Measurements from ENCODE around the gene MTARC2.

MTARC2 gene

DNA sequence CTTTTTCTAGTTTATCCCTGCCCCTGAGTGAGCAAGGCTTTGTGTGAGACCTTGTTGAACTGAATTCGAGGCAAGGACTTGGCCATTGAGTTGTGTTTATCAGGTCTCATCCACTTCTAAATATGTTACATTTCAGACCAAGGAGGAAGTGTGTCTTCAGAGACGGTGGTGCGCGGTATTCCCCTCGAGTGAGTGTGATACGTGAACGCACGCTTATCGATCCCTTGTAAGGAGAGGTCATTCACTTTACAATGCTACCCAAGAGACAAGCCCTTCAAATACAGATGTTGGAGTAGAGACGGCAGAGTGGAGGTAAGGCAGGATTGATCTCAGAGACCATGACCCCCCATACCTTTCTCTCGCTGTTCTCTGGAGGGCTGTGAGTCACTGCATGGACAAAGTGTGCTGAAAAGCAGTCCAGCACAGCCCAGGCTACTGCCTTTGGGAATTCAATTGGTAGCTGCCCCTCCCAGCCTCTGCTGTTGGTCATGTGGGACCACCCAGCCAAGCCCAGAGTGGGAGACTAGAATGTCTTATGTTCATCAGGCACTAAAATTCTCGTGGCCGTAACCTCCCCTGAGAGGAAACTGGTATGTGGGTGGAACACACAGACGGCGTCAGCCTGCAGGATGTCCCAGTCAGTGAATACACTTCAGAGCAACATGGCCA is 22.3 kb downstream of the MTARC2 start:
- DNase-seq, result no peak

DNA sequence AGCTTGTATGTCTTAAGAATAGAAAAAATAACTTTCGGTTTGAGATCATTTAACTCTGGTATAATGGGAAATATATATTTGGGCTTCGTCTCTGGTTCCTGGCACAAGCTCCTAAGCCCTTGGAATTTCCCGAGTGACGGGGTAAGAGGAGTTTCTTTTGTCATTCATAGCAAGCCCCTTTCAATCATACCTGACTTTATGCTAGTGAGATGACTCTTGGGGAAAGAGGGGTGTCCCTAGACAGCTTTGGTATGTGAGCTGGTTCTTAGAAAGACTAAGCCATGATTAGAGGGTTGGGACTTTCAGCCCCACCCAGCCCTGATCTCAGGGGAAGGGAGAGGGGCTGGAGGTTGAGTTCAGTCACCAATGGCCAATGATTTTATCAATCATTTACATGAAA is 24.7 kb downstream of the MTARC2 start:
- DNase-seq, result no peak

DNA sequence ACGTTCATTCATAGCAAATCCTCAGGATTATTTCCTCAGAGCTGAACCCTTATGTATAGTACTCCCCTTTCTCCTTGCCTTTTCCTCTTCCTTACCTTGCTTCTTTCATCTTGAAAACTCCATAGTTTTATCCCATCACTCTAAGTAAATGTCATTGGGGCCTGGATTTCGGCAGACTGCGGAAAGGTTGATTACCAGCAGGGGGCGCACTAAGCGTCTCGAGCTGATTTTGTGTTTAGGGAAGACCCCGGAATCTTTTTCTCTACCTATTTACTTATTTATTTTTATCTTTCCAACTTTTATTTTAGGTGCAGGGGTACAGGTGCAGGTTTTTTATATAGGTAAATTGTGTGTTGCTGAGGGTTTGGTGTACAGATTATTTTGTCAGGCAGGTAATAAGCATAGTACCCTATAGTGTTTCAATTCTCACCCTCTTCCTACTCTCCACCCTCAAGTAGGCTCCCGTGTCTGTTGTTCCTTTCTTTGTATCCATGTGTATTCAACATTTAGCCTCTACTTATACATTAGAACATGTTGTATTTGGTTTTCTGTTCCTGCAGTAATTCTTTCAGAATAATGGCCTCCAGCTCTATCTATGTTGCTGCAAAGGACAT is 27.2 kb downstream of the MTARC2 start:
- peak; percentile 41 for DNase-seq

DNA sequence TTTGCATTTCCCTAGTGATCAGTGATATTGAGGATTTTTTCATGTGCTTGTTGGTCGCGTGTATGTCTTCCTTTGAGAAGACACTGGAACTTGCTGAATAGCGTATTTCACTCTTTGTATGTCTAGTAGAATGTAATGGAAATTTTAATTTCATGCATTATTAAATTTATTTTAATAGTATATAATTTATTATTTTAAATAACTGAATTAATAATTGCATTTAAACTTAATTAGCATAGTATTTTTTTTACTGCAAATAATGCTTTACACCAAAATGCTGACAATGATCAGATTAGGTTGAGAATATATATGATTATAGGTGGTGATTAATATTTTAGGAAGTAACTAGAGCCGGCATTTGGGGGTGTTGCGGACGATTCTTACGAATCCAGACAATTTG is 28.1 kb downstream of the MTARC2 start:
- no peak for DNase-seq

DNA sequence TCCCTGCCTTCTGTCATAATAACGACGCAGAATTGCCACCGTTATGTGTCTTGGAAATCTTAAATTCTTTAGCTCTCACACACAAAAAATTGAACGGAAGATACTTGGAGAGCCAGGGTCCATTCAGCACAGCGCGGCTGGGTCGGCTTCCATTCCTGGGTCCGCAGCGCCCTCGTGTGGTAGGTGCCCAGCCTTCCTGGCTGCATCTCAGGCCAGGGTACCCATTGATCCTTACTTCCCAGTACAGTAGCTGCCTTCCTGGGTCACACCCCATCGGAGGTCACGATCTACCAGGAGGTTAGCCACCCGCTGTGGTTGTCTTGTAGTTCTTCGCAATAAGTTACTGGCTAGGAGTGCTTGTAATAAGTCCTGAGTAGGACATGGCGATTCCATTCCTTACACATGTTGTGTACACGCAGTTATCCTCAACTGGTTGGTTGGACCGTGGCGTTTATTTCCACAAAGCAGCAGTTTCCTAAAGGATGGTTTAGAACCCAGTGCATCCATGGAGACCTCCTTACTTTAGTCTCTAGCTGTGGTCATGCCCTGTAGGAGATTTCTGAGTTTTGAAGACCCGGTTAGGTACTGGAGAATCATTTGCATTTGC is 28.7 kb downstream of the MTARC2 start:
- peak; percentile 65 for DNase-seq

DNA sequence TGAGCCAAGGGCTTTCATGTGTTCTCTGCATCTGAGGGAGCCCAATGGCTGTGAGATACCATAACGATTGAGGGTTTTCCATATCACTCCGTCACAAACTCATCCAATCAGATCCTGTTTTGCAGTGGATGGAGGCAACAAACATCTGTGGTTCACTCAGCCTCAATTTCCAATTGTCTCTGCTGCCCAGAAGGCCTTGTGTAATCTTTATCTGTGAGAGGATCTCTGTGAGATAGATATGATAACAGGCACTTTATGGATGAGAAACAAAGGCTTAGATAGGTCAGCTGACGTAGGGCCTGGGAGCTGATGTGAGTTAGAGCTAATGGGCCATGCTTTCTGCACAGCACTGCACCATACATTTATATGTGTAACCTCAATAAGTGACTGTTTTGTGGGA is 35.3 kb downstream of the MTARC2 start:
- DNase-seq, result no peak

DNA sequence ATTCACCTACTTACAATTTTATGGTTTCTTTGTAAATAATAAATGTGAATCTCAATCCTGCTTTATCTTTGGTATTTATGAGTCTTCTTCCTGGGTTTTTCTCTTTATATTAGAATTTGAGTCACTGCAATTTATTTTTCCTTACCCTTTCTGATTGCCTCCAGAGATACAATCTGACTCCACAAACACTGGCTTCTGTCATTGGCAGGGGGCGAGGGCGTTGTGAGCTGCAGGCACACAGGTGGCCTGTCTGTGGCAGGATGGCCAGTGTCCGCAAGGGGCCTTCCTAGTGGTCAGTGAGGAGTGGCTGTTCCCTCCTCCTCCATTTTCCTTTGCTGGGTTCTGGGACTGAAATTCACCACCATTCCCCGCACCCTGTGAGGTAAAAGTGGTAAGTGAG is 36.6 kb downstream of the MTARC2 start:
- no peak for DNase-seq

DNA sequence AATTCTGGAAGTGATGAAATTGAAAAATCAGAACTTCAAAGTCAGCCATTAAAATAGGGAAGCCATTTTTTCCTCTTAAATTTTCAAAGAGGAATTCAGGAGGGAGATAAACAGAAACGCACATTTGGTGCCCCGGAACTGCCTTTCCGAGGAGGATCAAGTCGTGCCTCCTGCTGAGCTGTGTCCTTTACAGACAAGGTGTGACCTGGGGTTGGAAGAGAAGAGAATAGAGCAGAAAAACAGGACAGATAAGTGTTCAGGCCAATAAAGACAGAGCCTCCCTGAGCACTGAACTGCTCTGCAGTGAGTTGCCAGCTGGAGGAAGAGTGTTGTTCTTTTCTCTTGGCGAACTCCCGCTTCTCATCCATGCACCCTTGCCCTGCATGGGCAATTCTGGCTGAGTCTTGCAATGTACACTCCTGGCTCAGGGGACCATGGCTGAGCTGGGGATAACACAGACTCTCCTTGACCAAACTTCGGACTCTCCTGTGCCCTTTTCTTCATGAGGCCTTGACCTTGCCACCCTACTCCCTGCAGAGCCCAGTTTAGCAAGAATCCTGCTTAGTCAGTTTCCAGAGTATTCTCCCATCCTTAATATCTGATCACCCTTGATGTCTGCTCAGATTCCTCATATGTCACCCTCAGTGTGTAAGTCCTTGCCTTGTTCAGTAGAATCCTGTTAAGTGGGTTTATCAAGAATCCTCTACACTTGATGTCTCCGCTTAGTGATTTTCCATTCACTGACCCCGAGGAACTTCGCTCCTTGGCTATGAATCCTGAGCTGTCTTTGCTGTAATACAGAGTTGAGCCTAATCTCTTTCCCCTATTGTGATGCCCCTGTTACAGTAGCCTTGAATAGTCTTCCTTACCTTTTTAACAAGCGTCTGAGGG is 37.3 kb downstream of the MTARC2 start:
- no peak for DNase-seq

DNA sequence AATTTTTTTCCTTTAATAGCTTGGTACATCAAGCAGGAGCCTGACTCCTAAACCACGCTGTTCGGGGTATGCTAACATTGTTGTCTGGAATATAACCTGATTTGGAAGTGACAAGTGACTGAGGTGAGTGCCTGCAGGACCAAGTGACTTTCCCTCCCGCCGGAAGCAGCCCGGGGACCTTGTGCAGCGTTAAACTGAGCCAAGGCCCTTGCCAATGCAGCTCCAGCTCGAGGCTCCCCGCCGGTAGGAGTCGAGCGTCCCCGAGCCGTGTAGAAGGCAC is 37.9 kb downstream of the MTARC2 start:
- no peak for DNase-seq

DNA sequence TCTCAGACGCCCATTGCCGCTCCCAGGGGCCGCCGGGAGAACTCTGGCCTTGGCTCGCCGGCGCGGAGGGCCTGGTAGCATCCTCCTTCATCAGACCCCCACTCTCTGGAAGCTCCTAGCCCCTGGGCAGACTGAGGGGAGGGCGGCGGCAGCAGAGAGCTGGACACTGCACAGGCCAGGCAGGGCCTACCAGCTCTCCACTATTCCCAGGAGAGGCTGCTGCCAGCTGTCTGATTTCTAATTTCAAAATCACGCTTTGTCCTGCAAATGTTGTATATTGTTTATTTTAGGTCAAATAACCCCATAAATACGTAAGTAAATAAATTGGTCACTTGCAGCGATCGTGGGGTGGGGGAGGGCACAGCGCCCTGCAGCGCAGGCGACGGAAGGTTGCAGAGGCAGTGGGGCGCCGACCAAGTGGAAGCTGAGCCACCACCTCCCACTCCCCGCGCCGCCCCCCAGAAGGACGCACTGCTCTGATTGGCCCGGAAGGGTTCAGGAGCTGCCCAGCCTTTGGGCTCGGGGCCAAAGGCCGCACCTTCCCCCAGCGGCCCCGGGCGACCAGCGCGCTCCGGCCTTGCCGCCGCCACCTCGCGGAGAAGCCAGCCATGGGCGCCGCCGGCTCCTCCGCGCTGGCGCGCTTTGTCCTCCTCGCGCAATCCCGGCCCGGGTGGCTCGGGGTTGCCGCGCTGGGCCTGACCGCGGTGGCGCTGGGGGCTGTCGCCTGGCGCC is 38.4 kb downstream of the MTARC2 start, which contains the start of gene MTARC1:
MTARC1 (plus strand) TSS at position 577 of the 732 bp plus-strand sequence; CDS start at position 609, 32 bp downstream.
- DNase-seq, result no peak

DNA sequence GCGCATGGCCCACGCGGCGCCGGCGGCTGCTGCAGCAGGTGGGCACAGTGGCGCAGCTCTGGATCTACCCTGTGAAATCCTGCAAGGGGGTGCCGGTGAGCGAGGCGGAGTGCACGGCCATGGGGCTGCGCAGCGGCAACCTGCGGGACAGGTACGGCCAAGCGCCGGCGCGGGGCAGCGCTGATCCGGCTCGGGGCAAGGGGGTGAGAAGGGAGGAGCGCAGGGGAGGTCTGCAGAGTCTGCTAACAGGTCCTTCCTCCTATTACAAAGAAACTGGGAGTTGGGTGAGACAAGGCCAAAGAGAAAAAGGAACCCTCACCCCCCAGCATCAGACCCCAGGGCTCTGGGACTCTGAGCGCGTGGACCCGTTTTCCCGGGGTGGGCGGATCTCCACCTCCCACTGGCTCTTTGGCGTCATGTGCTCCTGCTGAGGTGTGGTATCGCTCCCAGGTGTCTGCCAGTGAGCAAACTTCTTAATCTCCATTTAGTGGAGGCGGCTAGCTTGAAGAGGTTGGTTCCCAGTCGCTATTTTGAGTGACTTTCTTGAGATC is 39.0 kb downstream of the MTARC2 start:
- no peak for DNase-seq

DNA sequence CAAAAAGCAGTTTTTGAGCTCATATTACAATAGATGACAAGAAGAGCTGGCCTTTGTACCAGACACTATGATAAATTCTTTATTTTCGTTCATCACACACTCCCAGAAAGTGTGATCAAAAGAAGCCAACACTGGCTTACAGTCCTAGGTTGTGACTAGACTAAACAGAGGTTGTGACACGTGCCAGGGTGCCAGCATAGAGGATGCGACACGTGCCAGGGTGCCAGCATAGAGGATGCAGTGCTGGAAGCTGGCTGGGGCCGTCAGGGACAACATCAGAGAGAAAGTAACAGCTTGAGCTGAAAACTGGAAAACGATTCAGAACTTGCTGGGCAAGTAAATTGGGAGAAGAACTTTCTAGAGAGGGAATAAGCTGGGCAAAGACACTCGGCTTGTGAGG is 40.8 kb downstream of the MTARC2 start:
- no peak for DNase-seq

DNA sequence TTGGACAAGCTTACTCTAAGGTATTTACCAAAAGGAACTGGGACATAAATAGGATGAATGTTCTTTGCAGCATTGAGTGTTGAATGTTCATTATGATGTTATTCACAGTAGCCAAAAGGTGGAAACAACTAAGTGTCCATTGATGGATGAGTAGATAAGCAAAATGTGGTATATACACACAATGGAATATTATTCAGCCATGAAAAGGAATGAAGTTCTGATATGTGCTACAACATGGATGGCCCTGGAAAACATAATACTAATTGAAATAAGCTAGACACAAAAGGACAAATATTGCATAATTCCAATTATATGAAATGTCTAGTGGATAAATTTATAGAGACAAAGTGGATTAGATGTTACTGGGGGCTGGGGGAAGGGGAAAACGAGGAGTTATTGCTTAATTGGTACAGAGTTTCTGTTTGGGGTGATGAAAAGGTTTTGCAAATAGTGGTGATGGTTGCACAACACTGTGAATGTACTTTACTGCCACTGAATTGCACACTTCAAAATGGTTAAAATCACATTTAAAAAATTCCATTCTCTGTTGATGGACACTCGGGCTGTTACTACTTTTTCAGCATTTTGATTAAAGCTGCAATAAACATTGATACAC is 41.5 kb downstream of the MTARC2 start:
- DNase-seq, result no peak

DNA sequence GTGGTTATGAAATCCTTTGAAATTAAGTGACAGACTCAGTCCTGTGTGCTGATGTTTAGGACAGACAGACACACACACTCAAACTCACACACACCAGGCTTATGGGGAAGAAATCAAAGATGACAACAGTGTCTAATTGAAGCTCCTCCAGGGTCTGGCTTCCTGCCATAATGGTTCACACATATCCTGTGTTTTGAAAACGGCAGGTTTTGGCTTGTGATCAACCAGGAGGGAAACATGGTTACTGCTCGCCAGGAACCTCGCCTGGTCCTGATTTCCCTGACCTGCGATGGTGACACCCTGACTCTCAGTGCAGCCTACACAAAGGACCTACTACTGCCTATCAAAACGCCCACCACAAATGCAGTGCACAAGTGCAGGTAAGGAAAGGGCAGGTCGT is 43.2 kb downstream of the MTARC2 start:
- DNase-seq, result no peak

DNA sequence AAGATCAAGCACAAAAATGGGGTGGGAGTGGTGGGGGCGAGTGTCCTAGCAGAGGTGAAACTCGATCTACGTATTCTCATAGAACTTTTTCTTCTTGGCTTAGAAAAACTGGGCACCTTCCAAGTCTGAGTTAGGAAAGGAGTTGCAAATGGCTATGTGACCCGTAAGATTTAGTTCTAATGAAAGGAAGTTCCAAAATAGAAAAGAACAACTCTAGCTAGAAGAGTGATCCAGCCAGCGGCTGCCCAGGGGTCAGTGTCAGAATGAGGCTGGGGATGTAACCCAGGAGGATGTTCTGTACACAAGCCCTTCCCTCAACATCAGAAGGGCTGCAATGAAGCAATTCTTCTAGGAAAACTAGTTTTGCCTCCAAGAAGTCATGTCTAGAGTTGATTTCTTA is 43.8 kb downstream of the MTARC2 start:
- no peak for DNase-seq

DNA sequence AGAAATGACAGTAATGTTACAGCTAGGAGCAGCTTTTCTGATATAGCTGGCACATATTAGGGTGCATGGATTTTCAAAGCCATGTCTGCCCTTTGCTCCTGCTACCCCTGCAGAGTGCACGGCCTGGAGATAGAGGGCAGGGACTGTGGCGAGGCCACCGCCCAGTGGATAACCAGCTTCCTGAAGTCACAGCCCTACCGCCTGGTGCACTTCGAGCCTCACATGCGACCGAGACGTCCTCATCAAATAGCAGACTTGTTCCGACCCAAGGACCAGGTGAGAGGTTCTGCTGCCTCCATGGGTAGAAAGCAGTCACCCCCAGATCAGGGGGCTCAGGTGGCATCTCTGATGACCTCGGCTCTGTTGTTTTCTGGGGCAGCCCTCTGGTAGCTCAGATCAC is 48.4 kb downstream of the MTARC2 start:
- no peak for DNase-seq

DNA sequence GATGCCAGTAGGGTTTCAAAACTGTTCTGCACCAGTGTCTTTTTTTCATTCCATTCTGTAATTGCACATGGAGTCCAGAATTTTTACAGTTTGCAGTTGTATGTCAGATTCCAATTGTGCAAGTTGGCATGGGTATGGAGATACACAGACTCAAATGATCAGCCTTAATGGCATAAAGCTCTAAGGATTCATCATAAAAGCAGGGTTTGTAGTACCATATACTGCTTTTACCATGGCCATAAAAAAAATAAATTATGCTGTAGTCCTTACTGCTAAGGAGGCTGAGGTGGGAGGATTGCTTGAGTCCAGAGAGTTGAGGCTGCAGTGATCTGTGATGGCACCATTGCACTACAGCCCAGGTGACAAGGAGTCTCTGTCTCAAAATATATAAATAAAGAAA is 48.9 kb downstream of the MTARC2 start:
- no peak for DNase-seq

DNA sequence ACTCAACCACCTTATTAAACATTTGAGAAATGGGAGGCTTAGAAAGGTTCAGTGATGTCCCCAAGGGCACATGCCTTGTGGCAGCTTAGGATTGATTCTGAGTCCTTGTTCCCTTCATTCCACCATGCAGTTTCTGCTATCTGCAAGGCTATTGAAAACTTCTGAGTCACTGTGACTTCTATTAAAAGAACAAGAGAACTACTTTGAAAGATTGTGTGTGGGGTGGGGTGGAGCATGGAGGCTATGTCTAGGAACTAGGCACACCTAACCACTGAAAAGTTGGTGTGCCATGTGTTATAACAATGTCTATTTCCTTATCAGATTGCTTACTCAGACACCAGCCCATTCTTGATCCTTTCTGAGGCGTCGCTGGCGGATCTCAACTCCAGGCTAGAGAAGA is 49.4 kb downstream of the MTARC2 start:
- DNase-seq, result no peak

DNA sequence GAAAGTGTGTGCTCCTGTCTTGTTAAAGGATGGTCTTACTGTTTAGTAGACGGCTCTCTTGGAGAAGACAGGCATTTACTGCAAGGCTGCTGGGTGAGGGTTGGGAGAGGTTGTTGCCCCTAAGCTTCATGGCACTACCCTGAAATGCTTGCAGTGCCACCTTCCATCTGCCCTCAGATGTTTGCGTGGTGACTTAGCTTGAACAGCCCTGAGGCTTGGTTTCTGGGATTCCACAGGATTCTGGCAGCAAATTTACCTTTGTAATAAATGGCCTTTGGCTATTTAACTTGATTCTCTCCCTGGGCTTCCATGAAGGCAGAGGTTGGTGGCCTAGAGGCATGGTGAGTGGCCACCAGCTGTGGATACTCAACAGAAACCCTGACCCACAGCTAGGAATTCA is 50.2 kb downstream of the MTARC2 start:
- no peak for DNase-seq

DNA sequence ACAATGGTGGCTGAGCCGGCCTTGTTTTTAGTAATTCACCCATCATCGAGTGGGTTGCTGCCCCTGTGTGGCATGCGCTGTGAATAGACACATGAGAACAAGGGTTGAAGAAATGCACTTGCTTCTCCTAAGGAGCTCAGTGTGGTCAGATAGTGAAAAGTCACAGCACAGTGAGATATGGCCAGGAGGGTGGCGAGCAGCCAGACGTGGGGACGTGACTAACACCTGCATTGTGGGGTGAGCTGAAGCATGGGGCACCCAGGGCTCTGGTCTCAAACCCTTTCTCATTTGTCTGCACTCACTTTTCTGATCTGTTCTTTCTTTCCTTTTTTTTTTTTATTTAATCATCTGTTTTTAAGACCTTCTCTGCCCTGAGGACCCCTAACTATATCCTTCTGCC is 52.1 kb downstream of the MTARC2 start:
- DNase-seq, result no peak

DNA sequence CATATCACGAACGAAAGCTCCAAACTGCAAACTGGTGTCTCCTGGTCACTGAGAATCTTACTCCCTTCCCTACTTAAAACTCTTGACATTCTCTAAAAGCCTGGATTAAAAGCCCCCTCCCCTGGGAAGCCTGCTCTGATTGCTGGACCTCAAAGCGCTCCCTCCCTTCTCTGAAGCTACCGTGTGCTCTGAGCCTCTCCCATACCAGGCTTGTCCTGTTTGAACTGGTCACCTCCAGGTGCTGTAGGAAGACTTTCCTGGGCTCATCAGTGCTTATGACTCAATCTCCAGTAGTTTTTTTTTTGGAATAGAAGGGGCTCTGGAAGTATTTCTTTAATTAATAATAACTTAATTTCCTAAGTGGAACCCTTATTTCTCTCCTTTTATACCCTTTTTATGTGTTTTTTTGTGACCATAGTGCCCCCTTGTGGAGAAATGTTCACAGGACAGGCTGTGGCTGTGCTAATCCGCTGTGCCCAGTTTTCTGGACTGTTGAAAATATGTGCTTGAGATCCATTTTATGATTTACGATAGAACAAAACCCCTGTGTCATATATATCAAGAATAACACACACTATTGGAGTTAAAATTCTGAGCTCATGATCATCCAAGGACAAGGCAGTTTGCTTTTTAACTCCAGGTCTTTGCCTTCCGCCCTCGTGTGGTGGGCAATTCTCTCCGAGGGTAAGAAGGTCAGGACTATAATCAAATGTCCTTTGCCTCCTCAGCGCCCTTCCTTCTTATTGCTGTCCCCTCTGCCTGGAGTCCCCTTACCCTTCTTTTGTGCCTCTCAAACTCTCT is 55.5 kb downstream of the MTARC2 start:
- DNase-seq, result peak; percentile 36

Data from activated CD4-positive, alpha-beta T cell treated with anti-CD3 and anti-CD28 coated beads, Interleukin-2, amount 50 U/mL, for 16 hours (primary cell).